Activated CD4-positive, alpha-beta T cell treated with anti-CD3 and anti-CD28 coated beads for 48 hours (primary cell): Measurements from ENCODE around the gene DDX3X.
"Not testable (repeated sequence)": the region's sequence is repeated elsewhere in the genome, so short reads cannot be mapped to it uniquely, and the experiment has no call there.

Source experiments
- DNase-seq: peaks from one replicate; pipeline ENCODE4 v3.0.0-alpha.2; 2020

The DDX3X gene

DNA sequence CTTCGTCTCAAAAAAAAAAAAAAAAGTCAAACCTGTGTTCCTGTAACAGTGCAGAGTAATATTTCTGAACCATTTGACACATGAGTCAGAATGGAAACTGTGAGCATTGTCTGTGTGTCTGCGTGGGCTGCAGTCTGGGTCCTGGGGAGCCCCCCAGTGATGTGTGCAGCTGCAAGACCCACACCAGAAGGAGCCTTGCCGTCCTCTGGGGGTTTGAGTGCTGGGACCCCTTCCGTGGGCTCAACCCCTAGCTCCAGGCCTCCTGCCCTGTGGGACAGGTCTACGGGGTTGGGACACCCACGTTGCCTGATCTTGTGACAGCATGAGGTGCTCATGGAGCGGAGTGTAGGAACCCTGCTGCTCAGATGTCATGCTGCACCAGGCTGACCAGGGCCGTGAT lies 43.7 kb downstream of the DDX3X start:
- DNase-seq, result peak; percentile 39

GRCh38 chrX:41381685-41382084 lies 47.7 kb downstream of the DDX3X start:
- DNase-seq, result no peak

GRCh38 chrX:41382714-41383645 lies 49.0 kb downstream of the DDX3X start:
- peak; percentile 12 for DNase-seq

DNA sequence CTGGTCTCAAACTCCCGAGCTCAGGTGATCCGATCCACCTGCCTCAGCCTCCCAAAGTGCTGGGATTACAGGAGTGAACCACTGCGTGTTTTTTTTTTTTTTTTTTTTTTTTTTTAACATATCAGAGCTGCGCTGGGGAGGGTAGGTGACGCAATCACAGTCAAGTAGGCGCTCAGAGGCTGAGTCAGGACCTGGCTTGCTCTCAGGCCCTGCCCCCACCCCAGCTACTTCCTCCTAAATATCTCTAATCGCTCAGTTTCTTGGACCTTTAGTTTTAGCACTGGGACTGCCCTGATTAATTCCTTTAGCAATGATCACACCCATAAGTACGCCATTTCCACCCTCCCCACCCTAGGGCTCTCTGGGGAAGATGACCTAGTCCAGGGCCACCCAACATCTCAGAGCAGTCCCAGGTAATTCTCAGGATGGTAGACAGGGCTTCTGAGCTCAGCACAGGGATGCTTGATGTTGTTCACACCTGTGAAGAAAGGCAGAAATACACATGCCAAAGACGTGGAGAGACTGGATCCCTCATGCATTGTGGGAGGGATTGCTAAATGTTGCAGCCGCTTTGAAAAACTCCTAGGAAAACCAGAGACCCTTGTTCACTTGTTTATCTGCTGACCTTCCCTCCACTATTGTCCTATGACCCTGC lies 50.2 kb downstream of the DDX3X start:
- DNase-seq, result peak; percentile 74

DNA sequence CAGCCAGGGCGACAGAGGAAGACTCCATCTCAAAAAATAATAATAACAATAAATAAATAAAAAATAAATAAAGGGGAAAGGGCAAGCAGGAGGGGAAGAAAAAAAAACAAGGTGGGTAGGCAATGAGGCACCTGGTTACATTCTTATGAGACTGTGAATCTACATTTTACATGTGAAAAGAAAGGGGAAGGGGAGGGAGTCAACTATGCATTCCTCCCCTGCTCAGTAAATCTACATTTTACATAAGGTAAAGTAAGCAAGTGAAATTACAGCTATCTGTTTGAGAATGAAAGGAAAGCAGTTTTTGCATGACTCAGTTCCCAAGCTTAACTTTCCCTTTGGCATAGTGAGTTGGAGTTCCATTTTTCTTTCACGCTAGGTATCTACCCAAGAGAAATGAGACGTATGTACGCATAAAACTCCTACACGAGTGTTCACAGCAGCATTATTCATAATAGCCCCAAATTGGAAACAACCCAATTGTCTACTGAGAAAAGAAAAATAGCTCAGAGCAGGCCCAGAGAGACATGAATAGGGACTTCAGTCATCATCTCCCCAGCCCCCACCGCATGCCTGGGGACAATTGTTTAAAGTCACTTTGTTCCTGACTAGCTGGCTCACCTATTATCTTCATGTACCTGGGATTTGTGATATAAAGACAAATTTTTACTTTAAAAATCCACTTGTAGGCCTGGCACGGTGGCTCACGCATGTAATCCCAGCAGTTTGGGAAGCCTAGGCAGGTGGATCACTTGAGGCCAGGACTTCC lies 52.4 kb downstream of the DDX3X start:
- peak; percentile 42 for DNase-seq

DNA sequence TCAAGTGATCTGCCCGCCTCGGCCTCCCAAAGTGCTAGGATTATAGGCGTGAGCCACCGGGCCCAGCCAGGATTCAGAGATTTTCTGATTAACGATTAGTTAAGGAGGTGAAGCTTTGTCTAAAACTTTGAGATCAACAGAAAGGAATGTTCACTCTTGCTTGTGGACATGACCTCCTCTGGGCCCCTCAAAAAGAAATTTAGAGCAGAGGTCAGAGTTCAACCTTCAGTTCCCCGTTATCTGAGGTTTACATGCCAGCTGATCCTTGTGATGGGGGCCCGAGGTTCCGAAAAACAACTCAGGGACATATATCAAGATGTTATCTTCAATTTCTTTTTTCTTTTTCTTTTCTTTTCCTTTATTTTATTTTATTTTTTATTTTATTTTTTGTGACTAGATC lies 54.6 kb downstream of the DDX3X start:
- no peak for DNase-seq

DNA sequence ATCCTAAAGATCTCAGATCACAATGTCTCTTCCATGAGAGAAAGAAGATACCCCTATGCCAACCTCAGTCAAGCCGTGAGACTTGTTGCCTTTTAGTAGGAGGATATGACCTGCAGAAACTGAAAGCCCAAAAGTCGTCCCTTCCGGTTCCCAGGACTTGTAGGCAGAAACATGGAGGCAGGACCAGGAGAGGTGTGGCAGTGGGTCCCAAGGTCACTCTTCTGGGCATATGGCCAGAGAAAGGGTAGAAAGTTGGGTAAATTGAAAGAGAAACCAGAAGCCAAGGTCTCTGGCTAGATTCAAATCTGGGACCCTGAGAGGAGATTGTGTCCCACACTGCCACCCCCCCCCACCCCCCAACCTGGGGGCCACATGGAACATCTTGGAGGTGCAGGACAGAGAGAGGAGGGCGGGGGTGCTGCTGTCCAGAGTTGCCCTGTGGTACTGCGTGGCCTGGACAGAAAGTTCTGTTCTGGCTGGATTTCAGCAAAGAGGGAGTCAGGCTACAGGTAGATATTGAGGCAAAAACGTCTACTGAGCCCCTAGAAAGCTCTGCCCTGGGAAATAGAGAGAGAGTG lies 55.4 kb downstream of the DDX3X start:
- no peak for DNase-seq

GRCh38 chrX:41390576-41390975 lies 56.6 kb downstream of the DDX3X start:
- DNase-seq, result not testable (repeated sequence)

DNA sequence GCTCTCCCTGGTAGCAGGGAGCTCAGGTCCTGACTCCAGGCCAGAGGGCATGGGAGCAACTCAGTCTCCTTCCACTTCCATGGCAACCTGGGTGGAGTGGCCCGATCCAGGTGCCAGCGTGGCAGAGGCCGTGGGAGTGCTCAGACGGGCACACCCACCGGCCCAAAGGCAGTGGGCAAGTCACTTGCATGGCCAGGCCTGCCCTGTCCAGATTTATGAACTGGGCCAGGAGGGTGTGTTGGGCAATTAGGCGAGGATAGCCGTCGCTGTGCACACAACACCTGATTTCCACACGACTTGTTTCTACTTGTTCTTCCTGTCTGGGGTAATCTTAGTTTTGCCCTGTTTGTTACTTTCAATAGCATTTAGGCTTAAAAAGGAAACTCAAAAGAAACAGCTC lies 57.6 kb downstream of the DDX3X start:
- no peak for DNase-seq

DNA sequence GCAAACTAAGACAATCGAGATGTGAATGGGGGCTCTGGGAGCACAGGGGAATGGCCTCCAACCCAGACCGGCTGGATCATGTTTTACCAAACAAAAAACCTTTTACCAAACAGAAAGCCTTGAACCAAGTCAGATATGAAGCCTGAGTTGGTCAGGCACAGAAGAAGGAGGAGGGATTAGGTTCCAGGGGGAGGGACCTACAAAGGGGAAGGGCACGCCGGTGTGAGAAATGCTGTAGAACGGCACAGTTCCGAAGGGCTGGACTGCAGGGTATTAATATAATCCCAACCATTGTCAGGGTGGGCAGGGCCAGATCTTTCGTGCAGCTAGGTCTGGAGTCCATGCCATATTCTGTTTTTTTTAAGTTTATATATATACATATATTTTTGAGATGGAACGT lies 60.3 kb downstream of the DDX3X start:
- no peak for DNase-seq

GRCh38 chrX:41397219-41397618 lies 63.3 kb downstream of the DDX3X start:
- no peak for DNase-seq

- no peak for DNase-seq
These were observed 63.8 kb downstream of the DDX3X start for GRCh38 chrX:41397768-41398167.

- not testable (repeated sequence) for DNase-seq
These were observed 68.6 kb downstream of the DDX3X start for GRCh38 chrX:41402556-41402955.

DNA sequence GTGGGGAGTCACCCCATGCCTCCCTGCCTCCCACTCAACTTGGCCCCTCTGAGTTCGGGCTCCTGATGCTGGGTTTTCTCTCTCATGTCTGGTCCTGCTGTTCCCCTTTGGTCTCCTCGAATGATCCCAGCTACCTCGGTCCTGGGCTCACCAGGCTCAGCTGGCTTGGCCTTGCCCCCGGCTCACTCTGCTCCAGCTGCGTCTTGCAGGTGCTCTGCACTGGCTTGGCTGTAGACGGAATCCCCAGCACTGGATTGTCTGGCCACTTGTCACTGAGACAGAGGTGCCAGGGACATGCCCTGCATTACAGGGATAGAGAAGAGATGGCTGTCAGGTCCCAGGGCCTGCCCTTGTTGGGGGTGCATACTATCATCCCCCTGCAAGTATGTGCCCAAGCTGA lies 71.6 kb downstream of the DDX3X start:
- no peak for DNase-seq

- no peak for DNase-seq
These were observed 72.2 kb downstream of the DDX3X start for GRCh38 chrX:41406201-41406600.

DNA sequence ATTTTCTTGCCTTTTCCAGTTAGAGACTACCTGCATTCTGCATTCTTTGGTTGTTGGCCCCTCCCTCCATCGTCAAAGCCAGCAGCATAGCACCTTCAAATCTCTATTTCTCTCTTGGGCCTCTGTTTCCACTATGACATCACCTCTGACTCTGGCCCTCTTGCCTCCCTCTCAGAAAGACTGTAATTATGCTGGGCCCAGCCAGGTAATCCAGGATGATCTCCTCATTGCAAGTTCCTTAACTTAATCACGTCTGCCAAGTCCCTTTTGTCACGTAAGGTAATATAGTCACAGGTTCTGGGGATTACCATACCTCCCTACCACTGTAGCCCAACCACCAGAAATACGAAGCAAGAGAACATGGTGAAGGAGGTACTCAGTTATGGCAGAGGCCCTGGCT lies 73.9 kb downstream of the DDX3X start:
- no peak for DNase-seq

- DNase-seq, result no peak
These were observed 74.6 kb downstream of the DDX3X start for GRCh38 chrX:41408576-41408975.

DNA sequence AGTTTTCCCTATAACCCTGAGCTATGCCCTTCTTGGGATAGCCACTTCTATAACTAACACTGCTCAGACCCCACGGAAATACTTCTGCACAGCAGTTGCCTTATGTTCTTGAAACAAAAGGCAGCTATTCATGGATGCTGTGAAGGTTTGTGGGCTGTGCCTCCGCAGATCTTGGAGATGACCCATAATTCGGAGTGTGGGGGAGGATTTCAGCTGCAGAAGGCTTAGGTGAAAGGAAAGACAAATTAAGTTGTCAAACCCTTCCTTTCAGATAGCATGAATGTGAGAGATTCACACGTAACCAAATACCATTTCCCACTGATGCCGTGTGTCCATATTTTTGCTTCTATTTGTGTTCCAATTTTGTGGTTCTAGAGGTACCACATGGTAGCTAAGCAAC lies 75.0 kb downstream of the DDX3X start:
- no peak for DNase-seq

DNA sequence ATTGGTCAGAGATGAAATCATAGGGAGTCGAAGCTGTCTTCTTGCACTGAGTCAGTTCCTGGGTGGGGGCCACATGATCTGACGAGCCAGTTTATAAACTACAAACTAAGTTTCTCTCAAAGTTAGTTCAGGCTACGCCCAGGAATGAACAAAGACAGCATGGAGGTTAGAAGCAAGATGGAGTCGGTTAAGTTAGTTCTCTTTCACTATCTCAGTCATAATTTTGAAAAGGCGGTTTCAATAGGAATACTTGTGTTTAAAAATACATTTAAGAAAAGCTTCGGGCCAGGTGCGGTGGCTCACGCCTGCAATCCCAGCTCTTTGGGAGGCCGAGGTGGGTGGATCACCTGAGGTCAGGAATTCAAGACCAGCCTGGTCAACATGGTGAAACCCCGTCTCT lies 77.3 kb downstream of the DDX3X start:
- DNase-seq, result not testable (repeated sequence)

GRCh38 chrX:41412261-41413081 lies 78.5 kb downstream of the DDX3X start:
- no peak for DNase-seq
